Spleen (tissue), 7 donors: Measurements from ENCODE around the gene DZANK1.

Source experiments
- POLR2A ChIP-seq, 3 donors: fragments of 450-650 bp; IDR thresholded peaks; one replicate each; pipeline ENCODE4 v1.5.1; 2017; ENCODE audit warnings: antibody characterized with exemption in 3 of 3, mild to moderate bottlenecking in 1 of 3
- POLR2AphosphoS5 ChIP-seq, 3 donors: sonication (generic); formaldehyde crosslinking; IDR thresholded peaks; one replicate each; pipeline ENCODE4 v1.5.1; 2017; ENCODE audit warnings: antibody characterized with exemption in 3 of 3
- TF ChIP-seq, protein P1 (sequence below), 11 experiments: fragments of 200-600 bp in 7 of 11; fragments of 450-650 bp in 4 of 11; sonication (generic) in 4 of 11; IDR thresholded peaks in 8 of 11; conservative IDR thresholded peaks in 3 of 11; 1 replicate in 7 of 11; 2 replicates in 4 of 11; pipeline versions ENCODE4 v1.4.0 to v1.8.0; 2016 to 2021; ENCODE audit warnings: antibody characterized with exemption in 11 of 11, inconsistent platforms in 4 of 11, mild to moderate bottlenecking in 1 of 11
- donor health status: DM: no; HTN: no; CAD: no; lungs with moderate emphysema.
- donor health status: DM: no; HTN: no; CAD: no.
- donor health status: DM: no; HTN: no; CAD: no.

DNA sequence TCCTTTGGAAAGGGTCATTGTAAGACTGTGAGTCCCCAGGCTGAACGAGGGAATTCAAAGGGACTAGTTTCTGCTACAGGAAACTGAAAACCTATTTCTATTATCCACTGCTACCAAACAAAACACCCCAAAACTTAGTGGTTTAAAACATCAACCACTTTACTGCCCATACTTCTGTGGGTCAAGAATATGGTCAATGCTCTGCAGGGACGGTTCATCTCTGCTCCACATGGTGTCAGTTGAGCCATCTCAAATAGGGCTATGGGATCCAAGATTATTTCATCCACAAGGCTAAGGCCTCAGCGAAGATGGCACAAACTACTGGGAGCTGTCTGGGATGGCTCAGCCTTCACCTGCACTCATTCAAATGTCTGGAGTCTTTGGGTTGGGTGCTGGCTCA lies 65.5 kb downstream of the DZANK1 start:
- TF ChIP-seq, protein P1, sequence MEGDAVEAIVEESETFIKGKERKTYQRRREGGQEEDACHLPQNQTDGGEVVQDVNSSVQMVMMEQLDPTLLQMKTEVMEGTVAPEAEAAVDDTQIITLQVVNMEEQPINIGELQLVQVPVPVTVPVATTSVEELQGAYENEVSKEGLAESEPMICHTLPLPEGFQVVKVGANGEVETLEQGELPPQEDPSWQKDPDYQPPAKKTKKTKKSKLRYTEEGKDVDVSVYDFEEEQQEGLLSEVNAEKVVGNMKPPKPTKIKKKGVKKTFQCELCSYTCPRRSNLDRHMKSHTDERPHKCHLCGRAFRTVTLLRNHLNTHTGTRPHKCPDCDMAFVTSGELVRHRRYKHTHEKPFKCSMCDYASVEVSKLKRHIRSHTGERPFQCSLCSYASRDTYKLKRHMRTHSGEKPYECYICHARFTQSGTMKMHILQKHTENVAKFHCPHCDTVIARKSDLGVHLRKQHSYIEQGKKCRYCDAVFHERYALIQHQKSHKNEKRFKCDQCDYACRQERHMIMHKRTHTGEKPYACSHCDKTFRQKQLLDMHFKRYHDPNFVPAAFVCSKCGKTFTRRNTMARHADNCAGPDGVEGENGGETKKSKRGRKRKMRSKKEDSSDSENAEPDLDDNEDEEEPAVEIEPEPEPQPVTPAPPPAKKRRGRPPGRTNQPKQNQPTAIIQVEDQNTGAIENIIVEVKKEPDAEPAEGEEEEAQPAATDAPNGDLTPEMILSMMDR (IDR thresholded peaks at IDR 0.05 in 8 of 11, conservative IDR thresholded peaks at IDR 0.05 in 3 of 11): no peak
- no peak for TF ChIP-seq POLR2A (IDR thresholded peaks at IDR 0.05)
- TF ChIP-seq POLR2AphosphoS5 (IDR thresholded peaks at IDR 0.05): no peak
